Retinal pigment epithelial cell (primary cell): Measurements from ENCODE around the gene IL1RL2.

Experiments
- DNase-seq: peaks from one replicate; pipeline ENCODE4 v3.0.0-alpha.2; 2010; ENCODE audit warnings: low read depth
- H3K4me3 ChIP-seq: 2 replicates; pipeline ENCODE4 v1.5.1; 2011; ENCODE audit warnings: mild to moderate bottlenecking, low read length, control low read depth, moderate library complexity
- CTCF ChIP-seq: conservative IDR thresholded peaks from 2 replicates; pipeline ENCODE4 v1.5.1; 2011; ENCODE audit warnings: low read depth, low read length, control low read depth, inconsistent platforms

Gene IL1RL2

GRCh38 chr2:102147935-102148334, 38.9 kb upstream of the IL1RL2 start:
- no peak overlapping the region for H3K4me3 ChIP-seq
- TF ChIP-seq CTCF, result no peak
- DNase-seq, result no peak

- TF ChIP-seq CTCF, result no peak
- H3K4me3 ChIP-seq, result no peak overlapping the region
- DNase-seq, result no peak
Observed at GRCh38 chr2:102149243-102149642, 37.6 kb upstream of the IL1RL2 start.

- TF ChIP-seq CTCF, result no peak
- H3K4me3 ChIP-seq, result no peak overlapping the region
- no peak for DNase-seq
Observed at GRCh38 chr2:102149644-102150455, 37.0 kb upstream of the IL1RL2 start.

- no peak for DNase-seq
- no peak overlapping the region for H3K4me3 ChIP-seq
Observed at GRCh38 chr2:102154364-102154763, 32.5 kb upstream of the IL1RL2 start.

GRCh38 chr2:102154946-102155702, 31.7 kb upstream of the IL1RL2 start:
- no peak overlapping the region for H3K4me3 ChIP-seq
- no peak for DNase-seq
- TF ChIP-seq CTCF, result no peak

More at GRCh38 chr2:102154364-102154763, 32.5 kb upstream of the IL1RL2 start:
- no peak for TF ChIP-seq CTCF

GRCh38 chr2:102155703-102156515, 30.9 kb upstream of the IL1RL2 start:
- TF ChIP-seq CTCF, result no peak
- DNase-seq, result no peak
- no peak overlapping the region for H3K4me3 ChIP-seq
